Measurements from ENCODE around the gene KMT2E.

GRCh38 chr7:104980440-104980839 is 33.6 kb upstream of the KMT2E start:
- TF ChIP-seq MAX (IDR thresholded peaks at IDR 0.05), result no peak
- TF ChIP-seq CTCF (IDR thresholded peaks at IDR 0.05), result no peak
- no peak for TF ChIP-seq NPAS2 (CRISPR knock-in tag; IDR thresholded peaks at IDR 0.05; ENCODE audit: borderline replicate concordance)
- no peak for TF ChIP-seq ELK1 (IDR thresholded peaks at IDR 0.05; ENCODE audit: low read depth, low read length)
- TF ChIP-seq POLR2A (IDR thresholded peaks at IDR 0.05; ENCODE audit: low read length), result no peak
- TF ChIP-seq CEBPB (IDR thresholded peaks at IDR 0.05), result no peak
- TF ChIP-seq USF2 (IDR thresholded peaks at IDR 0.05), result no peak
- no peak for TF ChIP-seq EHMT2 (IDR thresholded peaks at IDR 0.05; ENCODE audit: low read depth)
- TF ChIP-seq JUNB (IDR thresholded peaks at IDR 0.05), result no peak
